ENCODE results near the gene LZTS3.
A peak's percentile ranks its signal among the peaks of the same experiment; 100 is the strongest.
"Not testable (repeated sequence)": the region's sequence is repeated elsewhere in the genome, so short reads cannot be mapped to it uniquely, and the experiment has no call there.

The LZTS3 gene

DNA sequence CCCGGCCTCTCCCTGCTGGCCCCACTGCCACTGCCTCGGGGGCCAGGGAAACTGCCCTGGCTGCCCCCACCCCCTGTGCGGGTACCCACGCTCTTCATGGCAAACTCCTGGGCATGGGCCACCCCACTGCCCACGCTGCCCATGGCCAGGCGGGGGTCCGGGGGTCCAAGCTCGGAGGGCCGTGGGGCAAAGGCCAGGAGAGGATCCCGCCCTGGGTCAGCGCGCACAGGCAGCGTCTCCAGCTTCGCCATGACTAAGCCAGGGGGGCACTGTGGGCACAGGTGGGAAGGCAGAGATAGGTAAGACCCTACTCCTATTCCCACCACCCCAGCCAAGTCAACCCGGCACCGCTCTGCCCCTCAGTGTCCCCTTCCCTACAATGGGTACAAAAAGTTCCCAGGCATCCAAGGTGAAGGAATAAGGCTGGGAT, 6.4 kb downstream of the LZTS3 start:
- no peak for DNase-seq

DNA sequence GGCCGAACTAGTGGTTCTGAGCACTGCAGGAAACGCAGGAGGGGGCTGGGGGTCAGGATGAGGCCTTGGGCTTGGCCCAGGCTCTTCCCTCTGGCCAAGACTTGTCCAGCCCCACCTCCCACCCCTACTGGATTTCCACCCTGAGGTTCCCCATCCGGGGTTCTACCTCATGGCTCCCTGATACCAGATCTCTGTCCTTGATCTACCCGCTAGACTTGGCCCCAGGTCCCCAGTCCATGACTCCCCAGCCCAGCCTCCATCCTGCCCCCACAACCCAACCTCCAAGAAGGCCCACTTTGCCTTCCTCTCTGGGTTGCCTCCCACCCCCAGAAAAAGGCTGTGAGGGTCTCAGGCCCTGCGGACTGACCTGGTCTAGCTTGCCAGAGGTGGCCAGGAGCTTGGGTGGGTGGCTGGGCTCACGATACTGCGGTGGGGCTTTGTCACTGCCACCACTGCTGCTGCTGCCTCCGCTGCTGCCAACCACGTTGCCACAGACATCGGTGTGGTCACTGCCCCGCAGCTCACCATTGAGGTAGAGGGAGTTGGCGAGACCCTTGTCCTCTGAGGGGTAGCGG, 6.9 kb downstream of the LZTS3 start:
- no peak for DNase-seq

DNA sequence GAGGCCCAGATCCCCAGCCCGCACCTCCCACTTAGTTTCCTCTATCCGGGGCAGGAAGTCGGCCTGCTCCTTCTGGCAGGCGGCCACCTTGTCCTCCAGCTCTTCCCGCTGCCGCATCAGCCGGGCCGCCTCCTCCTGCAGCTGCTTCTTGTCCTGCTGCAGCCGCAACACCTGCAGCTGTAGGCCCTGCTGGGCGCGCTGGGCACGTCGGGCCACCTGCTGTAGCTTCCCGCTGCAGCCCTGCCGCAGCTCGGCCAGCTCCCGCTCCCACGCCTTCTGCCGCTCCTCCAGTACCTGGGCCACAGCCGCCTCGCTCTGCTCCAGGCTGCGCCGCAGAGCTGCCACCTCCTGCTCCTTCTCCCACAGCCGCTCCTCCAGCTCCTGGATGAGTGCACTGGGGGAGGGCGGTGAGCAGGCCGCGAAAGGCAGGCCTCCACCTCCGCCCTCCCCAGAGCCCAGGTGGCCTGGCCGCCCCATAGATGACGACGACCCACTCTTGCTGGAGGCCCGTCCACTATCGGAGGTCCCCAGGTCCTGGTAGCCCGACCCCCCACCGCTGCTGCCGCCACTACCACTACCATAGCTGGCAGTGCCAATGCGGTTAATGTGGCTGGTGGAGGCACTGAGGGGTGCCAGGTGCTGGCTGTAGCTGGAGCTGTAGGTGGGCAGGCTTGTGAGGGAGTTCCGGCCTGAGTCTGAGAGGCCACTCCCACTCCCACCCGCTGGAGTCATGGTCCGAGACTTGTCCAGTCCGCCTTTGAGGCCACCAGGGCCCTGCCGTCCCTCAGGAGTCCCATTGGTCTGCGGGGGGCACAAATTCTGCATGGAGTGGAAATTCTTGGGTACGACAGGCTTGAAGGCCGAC, 7.6 kb downstream of the LZTS3 start:
- no peak for DNase-seq

- no peak for DNase-seq
Measured at GRCh38 chr20:3164763-3165410, 8.5 kb downstream of the LZTS3 start.

- no peak for DNase-seq
Measured at GRCh38 chr20:3164043-3164762, 9.1 kb downstream of the LZTS3 start.

- no peak for DNase-seq
Measured at GRCh38 chr20:3163099-3164042, 10.0 kb downstream of the LZTS3 start.

DNA sequence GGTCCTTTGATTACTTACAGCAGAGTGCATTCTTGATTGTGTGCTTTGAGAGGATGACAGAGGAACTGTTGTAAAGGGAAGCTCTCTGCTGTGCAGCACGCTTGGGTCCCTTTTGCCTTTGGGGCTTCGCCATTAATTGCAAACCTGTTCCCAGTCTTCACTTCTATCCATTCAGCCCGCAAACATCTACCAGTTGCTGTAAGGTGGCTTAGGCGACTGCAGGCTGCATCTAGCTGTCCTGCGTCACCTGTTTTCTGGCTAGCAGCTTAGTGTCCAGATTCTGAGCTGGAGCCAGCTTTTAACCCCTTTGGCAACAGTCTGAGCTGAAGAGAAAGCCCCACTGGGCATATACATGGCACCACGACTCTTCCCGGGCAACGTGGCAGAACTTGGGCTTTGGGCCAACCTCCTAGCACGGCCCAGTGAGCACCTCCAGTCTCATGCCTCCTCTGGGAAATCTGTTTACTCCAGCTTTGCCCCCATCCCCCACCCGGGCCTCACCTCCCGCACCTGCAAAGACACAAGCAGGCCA, 11.2 kb downstream of the LZTS3 start:
- no peak for DNase-seq

DNA sequence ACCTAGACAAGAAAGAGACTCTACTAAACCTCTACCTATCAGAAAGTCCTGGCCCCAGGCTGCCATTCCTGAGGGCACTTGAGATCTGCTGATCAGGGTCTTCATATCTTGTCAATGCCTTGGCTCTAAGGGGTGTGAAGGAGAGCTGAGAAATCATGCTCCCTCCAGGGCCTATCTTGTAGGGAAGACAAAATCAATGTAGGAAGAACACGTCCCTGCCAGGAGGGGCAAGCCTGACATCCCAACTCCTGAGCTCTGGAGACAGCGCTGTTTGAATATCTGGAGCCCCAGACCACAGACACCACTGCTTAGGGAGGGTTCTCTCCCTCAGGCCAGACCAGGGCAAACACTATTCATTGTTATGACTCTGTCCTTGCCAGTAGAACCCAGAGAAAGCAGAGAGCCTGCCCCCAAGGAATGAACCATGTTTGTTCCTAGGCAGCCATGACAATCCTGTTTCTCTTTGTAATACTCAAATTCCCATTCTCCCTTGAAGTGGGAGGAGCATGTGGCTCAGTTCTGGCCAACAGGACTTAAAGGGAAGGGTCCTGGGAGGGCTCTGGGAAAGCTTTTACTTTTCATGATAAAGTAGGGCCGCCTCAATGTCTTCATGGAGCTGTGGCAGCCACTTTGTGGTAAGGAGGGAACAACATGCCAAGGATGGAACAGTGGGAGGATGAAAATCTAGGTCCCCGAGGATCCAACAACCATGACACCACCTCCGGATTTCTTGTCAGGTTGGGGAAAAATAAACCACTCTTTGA, 11.9 kb downstream of the LZTS3 start:
- DNase-seq = no peak

DNA sequence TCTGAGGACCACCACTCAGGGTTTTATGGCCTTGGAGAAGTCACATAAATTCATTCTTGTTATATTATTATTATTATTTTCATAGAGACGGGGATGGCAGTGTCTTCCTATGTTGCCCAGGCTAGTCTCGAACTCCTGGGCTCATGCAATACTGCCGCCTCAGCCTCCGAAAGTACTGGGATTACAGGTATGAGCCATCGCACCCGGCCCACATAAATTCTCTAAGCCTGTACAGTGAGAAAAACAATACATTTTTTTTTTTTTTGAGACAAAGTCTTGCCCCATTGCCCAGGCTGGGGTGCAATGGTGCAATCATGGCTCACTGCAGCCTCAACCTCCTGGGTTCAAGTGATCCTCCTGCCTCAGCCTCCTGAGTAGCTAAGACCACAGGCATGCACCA, 12.9 kb downstream of the LZTS3 start:
- no peak for DNase-seq

- no peak for DNase-seq
Measured at GRCh38 chr20:3158968-3159431, 14.3 kb downstream of the LZTS3 start.

DNA sequence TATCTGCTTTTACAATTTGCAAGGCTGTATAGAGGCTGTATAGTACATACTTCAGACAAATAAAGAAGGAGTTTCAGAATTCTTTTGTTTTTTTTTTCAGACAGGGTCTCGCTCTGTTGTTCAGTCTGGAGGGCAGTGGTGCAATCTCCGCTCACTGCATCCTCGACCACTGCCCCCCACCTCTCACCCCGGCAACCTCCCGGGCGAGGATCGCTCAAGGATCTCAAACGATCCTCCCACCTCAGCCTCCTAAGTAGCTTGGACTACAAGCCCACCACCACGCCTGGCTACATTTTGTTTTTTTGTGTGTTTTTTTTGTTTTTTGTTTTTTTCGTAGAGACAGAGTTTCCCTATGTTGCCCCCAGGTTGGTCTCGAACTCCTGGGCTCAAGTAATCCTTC, 15.5 kb downstream of the LZTS3 start:
- DNase-seq = no peak

DNA sequence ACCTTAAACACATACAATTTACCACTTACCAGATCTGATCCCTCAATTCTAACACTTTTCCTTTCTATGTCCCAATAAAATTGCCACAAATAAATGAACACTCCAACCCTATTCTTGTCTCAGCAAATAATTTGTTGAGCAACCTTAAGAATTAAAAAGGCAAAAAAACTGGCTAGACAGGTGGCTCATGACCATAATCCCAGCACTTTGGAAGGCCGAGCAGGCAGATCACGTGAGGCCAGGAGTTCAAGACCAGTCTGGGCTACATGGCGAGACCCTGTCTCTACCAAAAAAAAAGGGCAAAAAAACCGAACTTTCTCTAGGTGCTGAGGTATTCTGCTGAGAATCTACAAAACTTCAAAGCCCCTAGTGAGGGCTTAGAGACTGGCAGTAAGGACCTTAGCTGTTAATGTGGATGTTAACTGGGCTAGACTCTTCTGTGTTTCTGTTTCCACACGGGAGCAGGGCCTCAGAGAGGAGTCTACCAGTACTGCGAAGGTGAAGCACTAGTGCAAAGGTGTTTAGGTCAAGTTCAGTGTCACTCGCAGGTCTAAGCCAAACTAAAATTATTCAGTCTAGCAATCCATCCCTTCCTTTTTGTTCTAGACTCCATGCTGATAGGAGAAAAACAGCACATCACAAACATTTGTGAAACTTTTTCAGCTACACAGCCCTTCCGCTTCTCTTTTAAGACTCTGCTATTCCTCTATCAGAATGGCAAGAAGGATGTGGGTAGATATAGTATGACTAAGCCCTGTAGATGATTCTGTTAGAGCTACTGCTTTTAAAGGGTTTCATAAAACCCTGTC, 16.3 kb downstream of the LZTS3 start:
- peak; percentile 28 for DNase-seq

DNA sequence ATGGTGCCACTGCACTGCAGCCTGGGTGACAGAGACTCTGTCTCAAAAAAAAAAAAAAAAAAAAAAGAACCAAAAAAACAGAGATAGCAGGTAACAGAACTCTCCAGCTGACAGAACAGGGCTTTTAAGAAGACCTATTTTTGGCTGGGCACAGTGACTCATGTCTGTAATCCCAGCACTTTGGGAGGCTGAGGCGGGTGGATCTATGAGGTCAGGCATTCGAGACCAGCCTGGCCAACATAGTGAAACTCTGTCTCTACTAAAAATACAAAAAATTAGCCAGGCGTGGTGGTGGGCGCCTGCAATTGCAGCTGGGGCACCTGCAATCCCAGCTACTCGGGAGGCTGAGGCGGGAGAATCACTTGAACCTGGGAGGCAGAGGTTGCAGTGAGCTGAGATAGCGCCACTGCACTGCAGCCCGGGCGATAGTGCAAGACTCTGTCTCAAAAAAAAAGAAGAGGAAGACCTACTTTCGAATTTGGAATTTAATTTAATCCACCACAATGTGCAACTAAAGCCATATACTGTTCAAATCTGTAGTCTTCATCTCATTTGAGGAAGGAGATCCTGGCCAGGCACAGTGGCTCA, 21.2 kb downstream of the LZTS3 start:
- not testable (repeated sequence) for DNase-seq

- DNase-seq = no peak
Measured at GRCh38 chr20:3150908-3151307, 22.4 kb downstream of the LZTS3 start.

DNA sequence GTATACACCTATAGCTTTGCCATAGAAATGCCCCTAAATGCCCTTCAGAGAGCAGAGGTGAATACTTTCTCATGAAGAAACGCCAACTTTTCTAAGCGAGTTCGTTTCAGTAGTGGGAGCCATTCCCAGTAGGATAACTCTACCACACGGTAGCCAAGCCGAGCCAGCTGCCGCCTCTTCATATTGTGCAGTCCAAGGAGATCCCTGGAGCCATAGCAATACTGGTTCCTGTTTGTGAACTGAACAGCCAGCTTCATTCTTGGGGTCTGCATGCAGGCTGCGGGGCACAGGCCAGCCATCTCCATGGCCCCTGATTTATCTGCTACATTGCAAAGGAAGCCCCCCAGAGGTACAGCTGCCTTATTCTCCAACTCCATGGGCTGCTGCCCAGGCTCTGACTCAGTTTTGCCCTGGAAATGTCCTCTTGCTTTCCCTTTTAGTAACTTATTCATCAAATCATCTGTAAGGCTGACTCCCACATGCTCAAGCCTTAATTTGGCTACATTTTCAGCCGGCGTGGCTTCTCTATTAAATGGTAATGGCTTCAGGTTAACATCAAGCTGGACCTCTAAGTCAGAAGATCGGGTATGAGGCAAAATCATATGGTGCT, 26.5 kb downstream of the LZTS3 start:
- DNase-seq = no peak

- no peak for DNase-seq
Measured at GRCh38 chr20:3141757-3142156, 31.6 kb downstream of the LZTS3 start.

DNA sequence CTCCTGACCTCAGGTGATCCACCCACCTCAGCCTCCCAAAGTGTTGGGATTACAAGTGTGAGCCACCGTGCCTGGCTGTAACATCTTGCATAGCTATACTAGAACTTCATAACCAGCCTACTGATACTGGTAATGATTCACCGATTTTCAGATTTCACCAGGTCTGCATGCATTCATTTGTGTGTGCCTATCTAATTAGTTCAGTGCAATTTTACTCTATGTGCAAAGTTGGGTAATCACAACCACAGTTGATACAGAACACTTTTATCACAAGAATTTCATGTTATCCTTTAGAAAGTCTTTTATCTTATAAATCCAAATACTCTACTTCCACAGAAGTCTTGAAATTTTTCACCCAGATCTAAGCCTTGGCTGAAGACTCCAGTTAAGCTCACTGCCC, 35.9 kb downstream of the LZTS3 start:
- DNase-seq = no peak

- no peak for DNase-seq
Measured at GRCh38 chr20:3135507-3136070, 37.8 kb downstream of the LZTS3 start.

DNA sequence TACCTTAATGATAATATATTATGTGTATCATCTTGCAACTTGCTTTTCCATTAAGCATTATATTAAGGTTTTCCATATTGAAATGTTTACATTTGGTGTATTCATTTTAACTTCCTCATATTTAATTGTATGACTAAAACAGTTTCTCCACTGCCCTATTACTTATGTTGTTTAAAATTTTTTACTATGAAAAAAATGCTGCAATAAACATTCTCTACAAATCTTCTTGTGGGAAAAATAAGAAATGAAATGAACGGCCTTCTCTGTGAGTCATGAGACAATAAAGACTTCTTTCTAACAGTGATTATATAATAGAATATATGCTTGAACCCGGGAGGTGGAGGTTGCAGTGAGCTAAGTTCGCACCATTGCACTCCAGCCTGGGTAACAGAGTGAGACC, 39.2 kb downstream of the LZTS3 start:
- no peak for DNase-seq
